HG02970 (cell line): Measurements from ENCODE around the gene KCNN3.

Source experiments
- ATAC-seq: cut with Tn5 transposase; IDR thresholded peaks from one replicate; pipeline ENCODE4 v1.9.1; 2021; ENCODE audit warnings: mild to moderate bottlenecking, moderate library complexity, moderate number of reproducible peaks; ENCODE audit not compliant: unreplicated experiment, low FRiP score

Gene KCNN3

DNA sequence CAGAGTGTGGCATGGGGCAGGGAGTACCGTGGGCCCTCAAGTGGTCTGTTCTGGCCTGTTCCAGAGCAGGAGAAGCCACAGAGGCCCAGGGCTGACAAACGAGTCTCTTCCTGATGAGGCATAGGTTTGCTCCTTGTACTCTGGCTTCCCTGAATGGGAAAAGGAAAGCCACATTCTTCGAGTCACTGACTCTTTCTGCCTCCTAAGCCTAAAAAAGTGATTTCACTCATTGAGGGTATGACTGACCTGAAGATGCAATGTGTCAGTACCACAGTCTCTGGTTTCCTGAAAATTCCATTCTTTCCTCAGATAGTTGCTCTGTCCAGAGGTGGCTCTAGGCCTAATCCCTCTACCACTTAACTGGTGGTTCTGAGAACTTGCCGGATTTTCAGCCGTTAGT lies 92.3 kb downstream of the KCNN3 start:
- ATAC-seq = no peak

DNA sequence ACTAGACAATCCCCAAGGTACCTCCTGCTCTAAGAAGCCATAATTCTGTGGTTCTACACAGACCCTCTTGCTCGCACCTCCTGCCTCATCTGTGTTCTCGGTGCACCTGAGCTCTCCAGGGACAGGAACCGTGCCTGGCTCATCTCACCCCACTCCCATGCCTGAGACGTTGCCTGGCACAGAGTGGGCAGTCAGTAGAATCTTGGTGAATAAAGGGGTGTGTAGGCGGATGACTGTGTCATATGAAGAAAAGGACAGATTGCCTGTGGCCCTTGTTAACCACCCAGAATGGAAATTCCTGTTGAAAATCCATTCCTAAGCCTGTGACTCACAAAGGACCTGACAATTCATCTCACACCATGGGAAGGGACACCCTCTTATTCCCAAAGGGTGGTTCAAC lies 92.9 kb downstream of the KCNN3 start:
- ATAC-seq = no peak

DNA sequence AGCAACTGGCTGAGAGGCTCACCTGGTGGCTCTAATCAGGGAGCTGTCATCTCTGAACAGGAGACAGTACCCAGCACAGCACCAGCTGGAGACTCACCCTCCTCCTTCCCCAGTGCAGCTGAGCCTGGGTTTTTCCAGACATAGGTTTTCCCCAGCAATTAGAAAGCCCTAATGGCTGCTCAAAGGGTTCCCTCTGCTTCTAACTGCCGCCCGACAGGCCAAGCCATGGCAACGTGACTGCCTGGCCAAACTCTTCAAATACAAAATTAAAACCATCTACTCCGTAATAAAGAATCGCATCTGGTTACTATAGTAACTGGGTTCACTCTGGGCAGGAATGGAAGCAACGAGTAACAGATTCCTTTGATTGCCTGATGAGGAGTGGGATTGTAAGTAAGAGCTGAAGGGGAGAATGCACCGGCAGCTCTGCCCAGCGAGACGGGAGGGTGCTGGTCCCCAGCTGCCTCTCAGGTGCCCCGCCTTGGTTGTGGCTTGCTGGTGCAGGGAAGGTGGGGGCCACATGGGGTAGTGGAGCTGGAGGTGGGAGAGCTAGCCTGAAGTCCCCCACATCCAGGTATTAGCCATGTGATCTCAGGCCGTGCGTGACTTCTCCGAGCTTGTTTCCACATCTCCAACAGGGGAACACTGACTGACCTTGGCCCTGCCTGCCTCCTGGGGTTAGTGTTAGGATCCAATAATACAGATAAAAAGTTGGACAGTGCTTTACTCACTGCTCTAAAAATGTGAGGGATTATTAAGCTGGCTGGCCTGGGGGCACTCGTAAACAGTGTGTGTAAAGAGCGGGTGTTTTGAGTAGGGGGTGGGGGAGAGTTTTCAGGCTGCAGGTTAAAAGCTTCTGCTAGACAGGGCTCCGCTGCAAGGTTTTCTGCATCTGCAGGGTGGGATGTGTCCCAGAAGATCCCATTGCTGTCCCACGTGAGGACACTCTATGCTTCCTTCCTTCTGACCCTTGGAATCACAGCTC lies 94.2 kb downstream of the KCNN3 start:
- ATAC-seq = no peak

DNA sequence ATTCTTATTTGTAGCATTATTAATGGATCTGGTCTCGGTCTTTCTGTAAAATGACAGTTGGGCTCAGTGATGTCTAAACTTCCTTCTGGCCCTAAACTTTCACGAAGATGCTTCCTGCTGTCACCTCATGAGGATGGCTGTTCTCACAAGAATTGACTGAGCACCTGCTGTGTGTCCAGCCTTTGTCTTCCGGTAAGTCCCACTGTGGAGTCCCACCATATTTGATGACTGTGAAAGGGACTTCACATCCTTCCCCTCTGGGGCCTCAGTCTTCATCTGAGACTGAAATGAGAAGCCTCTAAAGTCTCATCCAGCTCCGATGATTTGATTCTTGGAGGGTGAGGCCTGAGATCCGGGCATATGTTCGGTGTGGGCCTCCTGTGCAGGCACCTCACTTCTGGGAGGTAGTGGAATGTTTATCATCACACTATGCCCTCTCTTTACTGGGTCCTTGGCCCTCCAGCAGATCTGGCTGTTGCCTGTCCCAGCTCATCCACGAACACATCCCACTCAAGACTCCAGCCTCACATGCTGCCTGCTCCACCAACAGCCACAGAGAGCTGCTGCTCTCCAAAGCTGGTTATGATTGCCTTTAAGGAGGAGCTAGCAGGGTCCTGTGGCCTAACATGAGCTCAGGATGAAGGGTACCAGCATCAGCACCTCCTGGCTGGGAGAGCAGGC lies 95.8 kb downstream of the KCNN3 start:
- no peak for ATAC-seq

DNA sequence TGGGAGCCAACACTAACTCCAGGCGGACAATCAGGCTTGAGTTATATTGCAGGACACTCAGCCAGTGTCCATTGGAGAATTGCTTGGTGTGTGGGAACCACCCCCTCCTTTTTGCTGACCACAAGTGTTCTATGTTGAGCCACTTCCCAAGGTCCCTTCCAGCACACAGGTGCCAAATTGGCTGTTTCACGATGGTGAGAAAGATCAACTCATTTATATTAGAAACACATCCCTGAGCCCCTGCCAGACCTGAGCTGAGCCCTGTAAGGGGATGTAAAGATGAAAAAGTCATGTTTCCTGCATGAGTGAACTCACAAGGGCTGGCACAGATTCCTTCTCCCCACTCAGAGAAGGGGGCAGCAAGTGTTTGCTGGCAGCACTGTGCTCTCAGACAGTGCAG lies 96.5 kb downstream of the KCNN3 start:
- no peak for ATAC-seq

DNA sequence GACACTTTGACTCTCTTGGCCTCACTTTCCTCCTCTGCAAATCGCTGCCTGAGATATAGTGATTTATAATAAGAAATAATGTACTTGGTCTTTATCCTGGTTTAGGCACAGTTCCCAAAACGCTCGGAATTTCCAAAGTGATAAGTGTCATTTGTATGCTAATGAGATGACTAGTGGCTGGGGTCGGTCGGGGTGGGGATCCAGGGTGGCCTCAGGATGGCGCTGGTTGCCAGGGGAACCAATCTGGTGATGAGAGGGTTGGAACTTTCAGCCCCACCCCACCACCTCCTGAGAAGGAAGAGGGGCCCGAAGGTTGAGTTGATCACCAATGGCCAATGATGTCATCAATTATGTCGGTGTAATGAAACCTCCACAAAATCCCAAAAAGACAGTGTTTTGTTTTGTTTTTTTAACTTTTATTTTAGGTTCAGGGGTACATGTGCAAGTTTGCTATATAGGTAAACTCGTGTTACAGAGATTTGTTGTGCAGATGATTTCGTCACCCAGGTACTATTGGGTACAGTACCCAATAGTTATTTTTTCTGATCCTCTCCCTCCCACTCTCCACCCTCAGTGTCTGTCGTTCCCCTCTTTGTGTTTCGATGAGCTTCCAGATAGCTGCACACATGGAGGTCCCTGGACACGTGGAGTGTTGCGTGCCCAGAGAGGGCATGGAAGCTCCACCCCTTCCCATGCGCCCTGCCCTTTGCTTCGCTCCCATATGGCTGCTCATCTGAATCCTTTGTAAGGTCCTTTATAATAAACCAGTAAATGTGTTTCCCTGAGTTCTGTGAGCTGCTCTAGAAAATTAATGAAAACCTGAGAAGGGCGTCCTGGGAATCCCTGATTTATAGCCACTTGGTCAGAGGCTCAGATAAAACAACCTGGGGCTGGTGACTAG lies 97.2 kb downstream of the KCNN3 start:
- no peak for ATAC-seq

DNA sequence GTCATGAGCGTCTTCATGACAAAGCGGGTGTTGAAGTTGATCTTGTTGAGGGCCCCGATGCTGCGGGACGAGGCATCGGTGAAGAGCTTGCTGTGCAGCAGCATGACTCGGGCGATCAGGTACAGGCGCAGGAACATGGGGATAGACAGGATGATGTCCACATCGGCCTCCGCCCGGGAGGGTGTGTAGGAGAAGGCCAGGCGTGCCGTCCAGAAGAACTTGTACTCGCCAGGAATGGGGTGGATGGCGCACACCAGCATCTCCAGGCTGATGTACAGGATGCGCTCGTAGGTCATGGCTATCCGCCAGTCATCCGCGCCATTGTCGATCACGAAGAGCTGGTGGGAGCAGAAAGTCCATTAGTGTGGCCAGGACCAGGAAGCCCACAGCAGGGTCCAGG lies 98.0 kb downstream of the KCNN3 start:
- ATAC-seq = no peak

DNA sequence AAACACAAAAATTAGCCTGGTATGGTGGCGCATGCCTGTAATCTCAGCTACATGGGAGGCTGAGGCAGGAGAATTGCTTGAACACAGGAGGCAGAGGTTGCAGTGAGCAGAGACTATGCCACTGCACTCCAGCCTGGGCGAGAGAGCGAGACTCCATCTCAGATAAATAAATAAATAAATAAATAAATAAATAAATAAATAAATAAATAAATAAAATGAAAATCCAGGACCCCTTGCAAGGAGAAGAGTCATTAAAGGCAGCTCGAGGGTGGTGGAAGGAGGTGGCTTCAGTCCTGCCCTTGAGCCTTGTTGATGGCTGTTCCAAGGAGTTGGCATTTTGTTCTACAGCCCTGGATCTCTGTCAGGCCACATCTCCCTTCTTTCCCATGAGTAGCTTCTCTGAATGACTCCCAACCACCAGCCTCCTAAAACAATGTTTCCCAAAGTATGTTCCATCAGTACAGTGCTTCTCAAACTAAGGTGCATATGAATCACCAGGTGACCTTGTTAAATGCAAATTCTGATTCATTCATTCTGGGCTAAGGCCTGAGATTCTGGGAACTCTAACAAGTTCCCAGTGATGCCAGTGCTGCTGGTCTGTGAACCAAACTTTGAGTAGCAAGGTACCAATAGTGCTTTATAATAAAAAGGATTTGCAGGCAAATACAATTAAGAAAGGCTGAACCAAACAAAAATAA lies 99.0 kb downstream of the KCNN3 start:
- ATAC-seq = no peak

DNA sequence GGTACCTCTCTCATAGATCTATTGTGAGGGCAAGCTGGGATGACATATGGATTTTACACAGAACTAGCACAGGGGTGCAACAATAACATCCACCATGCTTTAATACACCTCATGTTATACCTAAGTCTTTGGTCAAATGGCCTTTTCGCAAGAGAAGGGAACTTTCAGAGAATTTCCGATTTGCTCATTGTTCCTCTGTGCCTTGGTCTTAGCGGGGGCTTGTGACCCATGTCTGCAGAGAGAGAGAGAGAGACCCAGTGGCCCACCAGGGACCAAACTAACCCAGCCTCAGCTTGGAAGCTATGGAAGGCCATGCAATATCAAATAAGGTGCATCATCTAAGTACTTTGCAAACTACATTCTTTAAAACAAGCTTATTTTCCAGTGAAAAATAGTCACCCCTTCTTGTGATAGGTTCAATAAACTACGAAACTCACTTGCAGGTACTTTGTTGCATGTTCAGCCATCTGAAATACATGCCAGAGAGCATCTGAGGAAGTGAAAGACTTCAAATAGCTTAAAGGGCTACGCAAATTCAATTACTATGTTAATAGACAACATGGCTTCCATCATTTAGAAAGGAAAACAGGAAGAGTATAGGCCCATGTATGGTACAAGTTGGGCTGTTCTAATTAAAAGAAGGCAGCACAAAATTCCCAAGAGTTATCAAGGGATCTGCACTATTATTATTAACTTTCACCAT lies 100.7 kb downstream of the KCNN3 start:
- no peak for ATAC-seq

DNA sequence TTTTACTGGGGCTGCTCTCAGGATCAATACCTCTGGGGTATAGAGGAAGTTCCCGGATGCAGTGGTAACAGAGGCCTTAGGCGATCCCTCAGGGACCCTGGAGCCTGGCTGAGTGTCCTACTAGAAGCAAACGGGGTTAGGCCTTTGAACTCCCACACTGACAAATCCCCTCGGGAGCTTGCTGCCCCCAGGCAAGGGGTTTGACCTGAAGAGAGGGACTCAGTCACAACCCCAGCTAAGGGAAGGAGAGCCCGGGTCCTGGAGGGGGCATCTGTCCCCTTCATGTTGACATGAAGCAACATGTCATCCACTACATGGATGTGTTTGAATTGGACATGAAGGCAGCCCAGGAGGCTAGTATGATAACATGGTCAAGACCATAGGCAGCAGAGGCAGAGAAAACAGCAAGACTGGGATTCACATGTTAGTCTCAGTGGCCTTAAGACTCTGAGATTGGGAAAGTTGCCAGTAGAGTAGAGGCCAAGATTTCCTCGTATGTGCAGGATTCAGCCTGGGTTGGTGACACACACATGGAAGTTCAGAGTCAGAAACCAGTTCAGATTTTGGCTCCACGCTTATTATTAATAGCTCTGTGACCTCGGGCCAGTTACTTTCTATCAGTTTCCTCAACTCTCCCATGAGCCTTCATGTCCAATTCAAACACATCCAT lies 101.5 kb downstream of the KCNN3 start:
- ATAC-seq = no peak

DNA sequence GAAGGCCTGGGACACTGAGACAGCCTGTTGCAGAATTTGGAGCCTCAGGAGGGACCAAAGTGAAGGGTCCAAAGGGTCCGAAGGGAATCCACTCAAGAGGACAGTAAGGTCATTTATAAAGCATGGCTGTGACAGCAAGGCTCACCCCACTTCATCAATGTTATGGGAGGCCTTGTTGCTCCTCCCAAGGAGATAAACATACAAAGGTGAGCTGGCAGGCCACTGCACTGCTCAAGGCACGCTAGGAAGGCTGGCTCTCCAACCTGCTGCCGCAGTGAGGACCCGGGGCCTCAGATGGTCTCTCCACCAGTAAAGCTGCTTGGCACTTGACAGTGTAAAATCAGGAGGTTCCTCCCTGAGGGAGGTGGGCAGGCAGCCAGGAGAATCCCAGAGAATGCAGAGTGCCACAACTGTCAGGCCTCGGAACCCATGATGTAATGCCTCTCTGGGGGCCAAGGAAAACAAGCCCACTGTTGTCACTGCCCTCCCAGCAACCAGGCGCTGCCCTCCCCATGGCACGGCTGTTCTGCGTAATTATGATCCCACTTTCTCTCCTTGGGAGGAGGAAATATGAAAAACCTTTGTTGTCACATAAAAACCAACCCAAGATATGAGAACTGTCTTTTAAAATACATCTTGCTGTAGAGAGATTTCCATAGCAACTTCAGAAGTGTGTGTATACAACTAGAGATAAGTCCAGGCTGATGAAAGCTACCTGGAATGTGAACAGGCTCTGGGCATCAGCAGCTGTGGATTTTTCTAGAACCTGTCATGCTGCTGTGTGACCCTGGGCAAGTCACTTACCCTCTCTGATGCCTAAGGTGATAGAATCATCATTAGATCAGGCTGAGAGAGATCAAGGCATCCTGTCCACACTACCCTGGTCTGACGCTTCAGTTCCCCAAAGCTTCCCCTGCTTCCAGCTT lies 102.5 kb downstream of the KCNN3 start:
- ATAC-seq = no peak

DNA sequence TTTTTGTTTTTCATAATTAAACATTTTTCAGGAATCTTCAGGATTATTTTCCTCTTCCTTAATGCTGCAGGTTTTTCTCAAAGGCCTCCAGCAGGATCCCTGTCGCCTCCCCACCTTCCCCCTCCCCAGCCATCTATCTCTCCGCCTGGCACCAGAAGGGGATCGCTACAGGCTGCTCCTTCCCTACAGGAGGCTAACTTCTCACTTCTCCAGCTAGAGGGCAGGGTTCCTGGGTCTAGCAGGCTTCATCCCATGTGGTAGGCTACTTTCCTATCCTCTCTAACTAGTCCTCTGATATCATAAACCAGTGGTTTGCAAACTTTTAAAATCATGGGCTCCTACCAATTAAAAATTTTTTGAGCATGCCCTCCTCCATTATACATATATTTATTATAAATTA lies 104.1 kb downstream of the KCNN3 start:
- no peak for ATAC-seq

DNA sequence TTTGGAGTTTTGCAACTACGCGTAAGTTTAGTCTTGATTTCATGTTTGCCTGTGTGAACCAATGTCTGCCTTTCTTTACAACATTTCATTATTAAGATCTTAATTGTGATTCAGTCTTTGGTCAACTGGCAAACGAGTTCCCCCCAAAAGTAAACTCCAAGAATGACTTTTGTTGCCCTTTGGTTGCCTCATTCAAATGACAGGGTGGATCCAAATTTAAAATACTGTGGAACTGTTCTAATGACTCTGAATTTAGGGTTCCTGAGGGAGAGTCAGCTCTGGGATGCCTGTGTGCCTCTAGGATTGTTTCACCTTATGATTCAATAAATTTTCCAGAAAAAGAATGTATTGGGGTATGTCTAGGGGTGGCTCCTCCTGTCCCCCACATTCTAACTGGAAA lies 105.3 kb downstream of the KCNN3 start:
- no peak for ATAC-seq

DNA sequence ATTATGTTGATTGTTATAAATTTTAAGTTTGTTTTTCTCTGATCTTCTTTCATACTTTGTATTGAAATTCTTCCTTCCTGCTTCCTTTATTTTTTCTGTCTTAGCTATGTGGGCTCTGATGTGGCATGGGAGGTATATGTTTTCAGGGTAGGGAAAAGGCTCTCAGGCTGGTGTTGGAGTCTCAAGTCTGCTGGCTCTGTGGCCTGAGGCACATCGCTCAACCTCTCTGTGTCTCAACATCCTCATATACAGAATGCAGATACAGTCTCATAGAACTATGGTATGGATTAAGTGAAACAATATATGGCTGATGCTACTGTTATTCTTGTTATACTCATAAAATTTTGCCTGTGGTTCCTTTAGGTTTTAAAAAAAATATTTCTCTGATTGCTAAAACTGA lies 105.9 kb downstream of the KCNN3 start:
- no peak for ATAC-seq

DNA sequence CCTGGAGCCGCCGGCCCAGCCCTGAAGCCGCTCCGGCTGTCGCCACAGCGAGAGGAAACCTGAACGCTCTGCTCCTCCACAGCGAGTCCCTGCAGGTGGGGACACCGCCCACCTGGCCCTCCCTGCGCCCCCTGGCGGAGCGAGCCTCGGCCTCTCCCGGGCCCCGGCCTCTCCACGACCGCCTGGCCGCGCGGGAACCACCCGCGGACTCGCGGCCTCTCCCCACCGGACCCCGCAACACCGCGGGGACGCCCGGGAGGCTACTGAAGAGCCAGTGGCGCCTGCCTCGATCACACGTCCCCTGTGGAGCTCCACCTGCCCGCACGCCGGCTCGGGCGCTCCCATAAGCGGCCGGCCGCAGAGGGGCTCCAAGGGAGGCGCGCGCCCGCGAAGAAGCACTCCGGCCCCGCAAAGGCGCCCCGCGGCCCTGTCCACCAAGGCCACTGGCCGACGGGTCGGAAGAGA lies 109.6 kb downstream of the KCNN3 start:
- no peak for ATAC-seq

DNA sequence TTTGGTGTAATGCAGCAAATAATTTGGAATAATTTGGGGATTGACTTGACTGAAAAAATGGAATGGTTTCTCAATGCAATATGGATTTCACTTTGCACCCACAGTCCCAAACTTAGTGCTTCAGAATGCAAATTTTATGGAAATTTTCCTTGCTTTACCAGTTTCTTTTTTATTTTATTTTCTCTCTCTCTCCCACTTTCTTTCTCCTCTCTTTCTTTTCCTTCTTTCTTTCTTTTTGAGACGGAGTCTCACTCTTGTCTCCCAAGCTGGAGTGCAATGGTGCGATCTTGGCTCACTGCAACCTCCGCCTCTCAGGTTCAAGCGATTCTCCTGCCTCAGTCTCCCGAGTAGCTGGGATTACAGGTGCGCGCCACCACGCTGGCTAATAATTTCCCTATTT lies 110.3 kb downstream of the KCNN3 start:
- ATAC-seq = no peak

DNA sequence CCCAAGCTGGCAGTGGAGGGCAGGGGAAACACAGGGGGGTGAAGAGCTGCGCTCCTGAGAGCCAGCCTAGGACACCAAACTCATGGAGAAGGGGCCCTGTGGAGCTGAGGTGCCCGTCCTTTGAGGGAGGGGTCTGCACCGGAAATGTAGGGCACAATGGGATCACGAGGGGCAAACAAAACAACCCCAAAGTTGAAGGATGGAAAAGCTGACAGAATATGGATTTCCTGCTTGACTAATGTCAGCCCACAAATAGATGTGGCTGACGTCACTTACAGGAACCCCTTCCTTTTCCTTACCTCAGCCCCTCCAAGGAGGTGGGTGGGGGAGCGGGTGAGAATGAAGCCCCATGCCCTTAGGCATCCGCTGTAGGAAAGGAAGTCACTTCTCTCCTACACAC lies 110.9 kb downstream of the KCNN3 start:
- no peak for ATAC-seq

DNA sequence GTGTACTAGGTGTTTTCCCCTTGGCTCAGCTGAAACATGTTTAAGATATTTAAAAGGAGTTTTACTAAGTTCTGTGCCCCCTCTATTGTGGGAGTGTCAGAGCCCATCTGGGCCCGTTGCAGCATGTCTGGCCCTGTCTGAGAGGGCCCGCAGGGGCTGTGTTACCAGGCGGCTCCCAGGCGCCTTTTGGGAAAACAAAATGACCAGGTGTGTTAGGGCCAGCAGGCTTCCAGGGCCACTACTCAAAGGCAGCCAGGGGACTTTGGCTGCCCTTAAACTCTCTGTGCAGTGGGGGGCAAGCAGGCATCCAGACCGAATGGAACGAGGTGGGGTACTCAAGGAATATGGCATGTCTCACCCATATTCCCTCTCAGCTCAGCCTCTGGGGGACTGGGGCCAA lies 111.7 kb downstream of the KCNN3 start:
- no peak for ATAC-seq
